LNCaP clone FGC (cell line): ENCODE data around the gene ADGRV1.
"Not testable (repeated sequence)": the region's sequence is repeated elsewhere in the genome, so short reads cannot be mapped to it uniquely, and the experiment has no call there.

Experiments used
- DNase-seq: peaks from one replicate; pipeline ENCODE4 v3.0.0-alpha.2; 2011; ENCODE audit warnings: low read depth
- H3K4me3 ChIP-seq: 2 replicates; pipeline ENCODE4 v1.5.1; 2011; ENCODE audit warnings: mild to moderate bottlenecking, low read depth, low read length, control low read depth
- TF ChIP-seq, protein P1 (sequence below): IDR thresholded peaks from 2 replicates; pipeline ENCODE4 v1.5.1; 2012; ENCODE audit warnings: mild to moderate bottlenecking; ENCODE audit not compliant: control insufficient read depth, insufficient read depth; ENCODE audit errors: extremely low read depth

The ADGRV1 gene

DNA sequence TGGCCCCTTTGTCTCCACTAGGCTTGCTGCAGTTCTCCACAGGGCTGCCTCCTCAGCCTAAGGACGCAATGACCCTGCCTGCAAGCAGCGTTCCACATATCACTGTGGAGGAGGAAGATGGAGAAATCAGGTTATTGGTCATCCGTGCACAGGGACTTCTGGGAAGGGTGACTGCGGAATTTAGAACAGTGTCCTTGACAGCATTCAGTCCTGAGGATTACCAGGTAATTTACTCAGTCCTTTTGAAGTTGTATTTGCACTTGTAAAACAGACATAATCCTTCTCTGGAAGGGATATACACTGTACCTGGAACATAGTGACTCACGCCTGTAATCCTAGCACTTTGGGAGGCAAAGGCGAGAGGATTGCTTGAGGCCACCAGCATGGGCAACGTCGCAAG, 116.6 kb downstream of the ADGRV1 start:
- no peak for DNase-seq
- no peak overlapping the region for H3K4me3 ChIP-seq
- TF ChIP-seq, protein P1, sequence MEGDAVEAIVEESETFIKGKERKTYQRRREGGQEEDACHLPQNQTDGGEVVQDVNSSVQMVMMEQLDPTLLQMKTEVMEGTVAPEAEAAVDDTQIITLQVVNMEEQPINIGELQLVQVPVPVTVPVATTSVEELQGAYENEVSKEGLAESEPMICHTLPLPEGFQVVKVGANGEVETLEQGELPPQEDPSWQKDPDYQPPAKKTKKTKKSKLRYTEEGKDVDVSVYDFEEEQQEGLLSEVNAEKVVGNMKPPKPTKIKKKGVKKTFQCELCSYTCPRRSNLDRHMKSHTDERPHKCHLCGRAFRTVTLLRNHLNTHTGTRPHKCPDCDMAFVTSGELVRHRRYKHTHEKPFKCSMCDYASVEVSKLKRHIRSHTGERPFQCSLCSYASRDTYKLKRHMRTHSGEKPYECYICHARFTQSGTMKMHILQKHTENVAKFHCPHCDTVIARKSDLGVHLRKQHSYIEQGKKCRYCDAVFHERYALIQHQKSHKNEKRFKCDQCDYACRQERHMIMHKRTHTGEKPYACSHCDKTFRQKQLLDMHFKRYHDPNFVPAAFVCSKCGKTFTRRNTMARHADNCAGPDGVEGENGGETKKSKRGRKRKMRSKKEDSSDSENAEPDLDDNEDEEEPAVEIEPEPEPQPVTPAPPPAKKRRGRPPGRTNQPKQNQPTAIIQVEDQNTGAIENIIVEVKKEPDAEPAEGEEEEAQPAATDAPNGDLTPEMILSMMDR = no peak

DNA sequence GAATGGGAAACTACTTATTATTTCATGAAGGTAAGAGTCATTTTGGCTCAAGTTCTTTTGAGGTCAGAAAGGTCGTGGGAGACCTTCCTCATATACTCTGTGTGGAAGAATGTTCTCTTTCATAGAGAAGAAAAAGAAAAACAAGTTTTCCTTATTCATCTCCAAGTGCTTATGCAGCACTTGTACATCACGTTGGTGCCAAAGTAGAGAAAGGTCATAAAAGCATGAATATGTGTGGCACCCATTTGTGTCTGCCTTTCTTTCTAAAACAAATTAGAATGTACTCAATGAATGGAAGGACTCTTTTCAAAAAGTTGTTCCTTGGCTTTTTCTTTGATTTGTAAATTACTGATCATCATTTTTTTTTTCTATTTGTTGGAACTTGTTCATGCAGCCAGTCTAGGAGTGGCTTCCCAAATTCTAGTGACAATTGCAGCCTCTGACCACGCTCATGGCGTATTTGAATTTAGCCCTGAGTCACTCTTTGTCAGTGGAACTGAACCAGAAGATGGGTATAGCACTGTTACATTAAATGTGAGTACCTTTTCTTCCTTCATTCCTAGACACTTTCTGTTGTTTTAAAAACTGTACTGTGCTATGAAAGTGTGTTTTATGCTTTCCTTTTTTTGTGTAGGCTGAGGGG, 122.4 kb downstream of the ADGRV1 start:
- TF ChIP-seq, protein P1 = no peak
- no peak for DNase-seq
- no peak overlapping the region for H3K4me3 ChIP-seq

GRCh38 chr5:90682278-90682677, 123.7 kb downstream of the ADGRV1 start:
- DNase-seq = no peak
- no peak overlapping the region for H3K4me3 ChIP-seq
- TF ChIP-seq, protein P1 = no peak

- TF ChIP-seq, protein P1 = no peak
- no peak overlapping the region for H3K4me3 ChIP-seq
- no peak for DNase-seq
Observed at GRCh38 chr5:90685425-90686022, 126.9 kb downstream of the ADGRV1 start.

DNA sequence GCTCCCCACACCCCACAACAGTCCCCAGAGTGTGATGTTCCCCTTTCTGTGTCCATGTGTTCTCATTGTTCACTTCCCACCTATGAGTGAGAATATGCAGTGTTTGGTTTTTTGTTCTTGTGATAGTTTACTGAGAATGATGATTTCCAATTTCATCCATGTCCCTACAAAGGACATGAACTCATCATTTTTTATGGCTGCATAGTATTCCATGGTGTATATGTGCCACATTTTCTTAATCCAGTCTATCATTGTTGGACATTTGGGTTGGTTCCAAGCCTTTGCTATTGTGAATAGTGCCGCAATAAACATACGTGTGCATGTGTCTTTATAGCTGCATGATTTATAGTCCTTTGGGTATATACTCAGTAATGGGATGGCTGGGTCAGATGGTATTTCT, 127.8 kb downstream of the ADGRV1 start:
- DNase-seq, H3K4me3 ChIP-seq: not testable (repeated sequence)

DNA sequence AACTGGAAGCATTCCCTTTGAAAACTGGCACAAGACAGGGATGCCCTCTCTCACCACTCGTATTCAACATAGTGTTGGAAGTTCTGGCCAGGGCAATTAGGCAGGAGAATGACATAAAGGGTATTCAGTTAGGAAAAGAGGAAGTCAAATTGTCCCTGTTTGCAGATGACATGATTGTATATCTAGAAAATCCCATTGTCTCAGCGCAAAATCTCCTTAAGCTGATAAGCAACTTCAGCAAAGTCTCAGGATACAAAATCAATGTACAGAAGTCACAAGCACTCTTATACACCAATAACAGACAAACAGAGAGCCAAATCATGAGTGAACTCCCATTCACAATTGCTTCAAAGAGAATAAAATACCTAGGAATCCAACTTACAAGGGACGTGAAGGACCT, 128.9 kb downstream of the ADGRV1 start:
- not testable (repeated sequence) for DNase-seq, H3K4me3 ChIP-seq

- no peak overlapping the region for H3K4me3 ChIP-seq
- DNase-seq = no peak
- TF ChIP-seq, protein P1 = no peak
Observed at GRCh38 chr5:90689064-90689463, 130.5 kb downstream of the ADGRV1 start.

GRCh38 chr5:90690307-90690706, 131.7 kb downstream of the ADGRV1 start:
- DNase-seq = no peak
- TF ChIP-seq, protein P1 = no peak
- H3K4me3 ChIP-seq = no peak overlapping the region
